ENCODE results near the gene MYO5A. TPM values are rescaled to one million over a fixed set of nuclear protein-coding genes. Genes with fewer than 3 reads are reported as not detected.

Gene MYO5A
- total and polyA plus RNA-seq, 9 of the 15 experiments (the other 6 are each of a cell fraction or from before 2014, with no cell fraction given) = 0.03 to 0.82 (median 0.40) TPM

GRCh38 chr15:52568601-52569585 is 40.2 kb upstream of the MYO5A start, which contains the start of gene ARPP19 (continued):
- TF ChIP-seq CHD4 (IDR thresholded peaks at IDR 0.05; ENCODE audit: insufficient read depth, insufficient replicate concordance, low read depth, low read length, poor library complexity, severe bottlenecking) = no peak
- no peak for TF ChIP-seq ZNF124 (CRISPR knock-in tag; IDR thresholded peaks at IDR 0.05)
- no peak for TF ChIP-seq KAT8 (IDR thresholded peaks at IDR 0.05; ENCODE audit: low read depth)
- TF ChIP-seq MTA1 (IDR thresholded peaks at IDR 0.05; ENCODE audit: borderline replicate concordance) = peak; percentile 91
- no peak for TF ChIP-seq ILK (tag; IDR thresholded peaks at IDR 0.05; ENCODE audit: borderline replicate concordance, low read depth)
- TF ChIP-seq TCF7 (IDR thresholded peaks at IDR 0.05; ENCODE audit: borderline replicate concordance) = peak; percentile 98
- no peak for TF ChIP-seq CREBBP (IDR thresholded peaks at IDR 0.05; ENCODE audit: low read depth, low read length)
- peak; percentile 98 for TF ChIP-seq ZBTB40 (IDR thresholded peaks at IDR 0.05)
- no peak; the same call in 1 of the 2 replicates for TF ChIP-seq ZBTB40 (CRISPR knock-in tag; IDR thresholded peaks at IDR 0.05)
- TF ChIP-seq FOXM1 (IDR thresholded peaks at IDR 0.05; ENCODE audit: low read depth) = 0 out of 2 replicates have a peak, but pooled peaks have one; percentile 53
- no peak; the same call in 1 of the 2 replicates for TF ChIP-seq FOXM1 (CRISPR knock-in tag; IDR thresholded peaks at IDR 0.05; ENCODE audit: low read depth)
- TF ChIP-seq CHD2 (IDR thresholded peaks at IDR 0.05; ENCODE audit: low read depth, low read length) = no peak
- TF ChIP-seq ZNF830 (CRISPR knock-in tag; IDR thresholded peaks at IDR 0.05) = no peak
- TF ChIP-seq ATF2 (CRISPR knock-in tag; IDR thresholded peaks at IDR 0.05) = peak; percentile 70; the same call in 1 of the 2 replicates

All from K562 (cell line).